HG02642 (cell line): ENCODE data around the gene CDH3.

ENCODE experiments used
- ATAC-seq: cut with Tn5 transposase; IDR thresholded peaks from one replicate; pipeline ENCODE4 v1.9.1; 2021; ENCODE audit warnings: mild to moderate bottlenecking; ENCODE audit not compliant: unreplicated experiment, poor library complexity

Gene CDH3

DNA sequence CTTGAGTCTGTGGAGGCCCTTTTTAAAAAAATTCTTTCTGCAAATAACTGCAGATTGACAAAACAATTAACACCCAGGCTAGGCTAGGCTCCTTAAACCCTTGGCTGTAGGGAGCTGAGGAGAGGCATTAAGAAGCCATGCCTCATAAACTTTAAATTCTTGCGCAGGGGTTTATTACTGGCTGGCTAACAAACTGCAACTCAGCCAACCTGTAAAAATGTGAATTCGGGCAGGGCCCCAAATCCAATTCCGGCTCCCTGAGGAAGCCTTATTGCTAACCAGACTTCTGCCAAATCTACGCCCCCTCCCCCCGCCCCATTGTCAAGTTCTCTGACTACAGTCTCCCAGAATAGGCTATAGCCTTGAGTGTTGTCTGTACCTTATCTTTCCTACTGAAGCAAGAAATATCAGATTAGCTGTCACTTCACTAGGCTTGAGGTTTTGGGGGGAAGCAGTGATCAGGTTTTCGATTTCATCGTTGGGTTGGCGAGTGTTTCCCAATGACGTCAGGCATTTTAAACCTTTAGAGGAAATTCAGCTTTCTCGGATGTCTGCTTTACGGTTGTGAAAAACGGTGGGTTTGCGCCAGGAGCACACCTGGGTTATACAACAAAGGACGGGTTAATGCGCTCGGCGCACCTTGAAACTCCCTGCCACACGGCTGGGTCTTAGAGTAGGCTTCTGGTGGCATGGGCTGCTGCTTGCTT is 2.0 kb downstream of the CDH3 start:
- ATAC-seq, result no peak

DNA sequence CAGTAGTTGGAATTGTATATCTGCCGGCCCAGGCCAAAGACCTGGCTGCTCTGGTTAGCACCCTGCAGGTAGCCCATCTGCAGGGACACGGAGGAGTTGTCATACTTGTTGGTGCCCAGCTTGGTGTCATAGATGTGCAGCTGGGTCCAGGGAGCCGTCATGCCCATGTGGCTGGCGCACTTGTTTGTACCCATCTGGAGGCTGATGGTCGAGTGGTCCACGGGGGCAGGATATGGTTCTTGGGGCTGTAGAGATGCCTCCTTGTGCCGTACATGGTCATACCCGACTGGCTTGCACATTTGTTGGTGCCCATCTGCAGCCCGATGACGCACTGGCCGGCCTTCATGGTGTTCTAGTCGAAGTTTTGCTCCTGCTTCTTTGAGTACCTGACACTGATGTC is 6.0 kb downstream of the CDH3 start:
- ATAC-seq, result no peak

DNA sequence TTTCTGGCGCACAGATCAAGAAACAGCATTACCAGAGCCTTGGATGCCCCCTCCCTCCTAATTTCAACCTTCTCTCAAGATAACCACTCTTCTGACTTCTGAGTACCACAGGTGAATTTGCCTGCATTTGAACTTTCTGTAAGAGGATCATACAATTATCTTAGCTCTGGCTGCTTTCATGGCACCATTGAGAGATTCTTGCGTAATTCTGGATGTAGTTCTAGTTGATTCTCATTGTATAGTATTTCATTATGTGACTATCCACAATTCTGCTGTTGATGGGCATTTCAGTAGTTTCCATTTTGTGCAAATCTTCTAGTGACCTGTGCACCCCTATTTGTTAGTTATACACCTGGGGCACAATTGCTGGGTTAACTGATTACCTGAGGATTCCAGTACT is 7.5 kb downstream of the CDH3 start:
- no peak for ATAC-seq

GRCh38 chr16:68655806-68656205 is 10.7 kb downstream of the CDH3 start:
- no peak for ATAC-seq

GRCh38 chr16:68656751-68657150 is 11.6 kb downstream of the CDH3 start:
- ATAC-seq, result no peak

DNA sequence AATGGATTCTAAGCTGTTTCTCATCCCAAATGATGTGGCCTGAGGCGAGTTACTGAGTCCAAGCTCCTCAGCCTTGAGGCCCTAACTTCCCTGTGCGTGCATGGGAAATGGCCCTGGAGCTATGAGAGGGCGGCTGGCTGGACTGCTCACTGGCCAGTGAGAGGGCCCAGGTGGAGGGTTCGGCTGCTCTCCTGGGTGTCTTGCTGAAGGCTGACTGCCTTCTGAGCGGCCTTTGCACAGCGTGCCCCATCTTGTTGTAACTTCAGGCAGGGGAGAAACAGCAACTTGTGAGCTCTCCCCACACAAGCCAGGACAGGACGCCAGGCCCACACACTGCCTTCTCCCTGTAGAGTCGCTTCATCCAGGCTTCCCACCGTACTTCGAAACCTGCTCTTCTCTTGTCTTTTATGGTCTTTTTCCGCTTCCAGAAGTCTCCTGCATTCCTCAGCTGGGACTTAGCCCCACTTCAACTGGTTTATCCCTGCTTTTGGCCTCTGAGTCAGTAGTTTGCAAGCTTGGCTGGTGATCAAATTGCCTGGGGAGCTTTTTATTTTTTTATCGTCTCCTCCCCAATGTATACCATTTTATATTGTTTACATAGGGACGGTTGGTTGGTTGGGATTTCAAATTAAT is 13.3 kb downstream of the CDH3 start:
- no peak for ATAC-seq

DNA sequence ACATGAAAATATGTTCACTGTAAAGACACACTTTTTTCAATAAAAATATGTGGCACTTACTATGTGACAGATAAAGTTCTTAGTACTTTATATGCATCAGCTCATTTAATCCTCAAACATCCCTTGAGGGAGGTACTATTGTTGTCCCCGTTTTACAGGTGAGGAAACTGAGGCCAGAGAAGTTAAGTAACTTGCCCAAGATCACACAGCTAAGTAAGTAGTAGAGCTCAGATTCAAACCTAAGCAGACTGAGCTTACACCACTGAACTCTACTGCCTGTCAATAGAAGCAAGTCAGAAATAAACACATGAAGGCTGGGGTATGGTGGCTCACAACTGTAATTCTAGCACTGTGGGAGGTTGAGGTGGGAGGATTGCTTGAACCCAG is 13.9 kb downstream of the CDH3 start:
- no peak for ATAC-seq

DNA sequence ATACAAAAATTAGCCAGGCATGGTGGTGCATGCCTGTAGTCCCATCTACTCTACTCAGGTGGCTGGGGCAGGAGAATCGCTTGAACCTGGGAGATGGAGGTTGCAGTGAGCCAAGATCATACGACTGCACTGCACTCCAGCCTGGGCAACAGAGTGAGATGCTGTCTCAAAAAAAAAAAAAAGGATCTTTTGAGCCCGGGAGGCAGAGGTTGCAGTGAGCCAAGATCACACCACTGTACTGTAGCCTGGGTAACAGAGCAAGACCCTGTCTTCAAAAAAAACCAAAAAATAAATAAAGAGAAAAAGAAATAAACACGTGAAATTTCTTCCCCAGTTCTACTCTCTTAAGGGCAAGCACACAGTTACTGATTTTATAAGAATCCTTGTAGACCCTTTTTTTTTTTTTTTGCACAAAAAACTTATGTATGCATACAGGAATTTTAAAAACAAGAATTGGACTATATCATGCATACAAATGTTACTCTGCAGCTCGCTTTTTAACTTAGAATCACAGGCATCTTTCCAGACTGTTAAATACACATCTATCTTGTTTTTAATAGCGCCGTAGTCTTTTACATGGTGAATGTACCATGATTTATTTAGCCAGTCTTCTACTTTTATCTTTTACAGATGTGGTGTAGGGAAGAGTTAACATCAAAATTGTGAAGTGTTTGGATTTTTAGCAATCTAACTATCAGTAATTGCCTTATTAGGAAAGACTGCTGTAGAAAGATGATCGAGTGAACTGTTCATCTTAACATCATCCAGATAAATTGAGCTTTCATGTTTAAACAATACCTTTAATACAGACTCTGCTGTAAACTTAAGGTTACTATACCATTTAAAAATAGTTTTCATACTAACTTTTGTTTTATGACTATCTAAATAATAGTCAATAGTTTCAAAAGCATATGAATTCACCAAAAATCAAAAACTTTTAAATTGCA is 14.6 kb downstream of the CDH3 start:
- no peak for ATAC-seq

- no peak for ATAC-seq
These were observed 15.3 kb downstream of the CDH3 start for GRCh38 chr16:68660359-68660795.

DNA sequence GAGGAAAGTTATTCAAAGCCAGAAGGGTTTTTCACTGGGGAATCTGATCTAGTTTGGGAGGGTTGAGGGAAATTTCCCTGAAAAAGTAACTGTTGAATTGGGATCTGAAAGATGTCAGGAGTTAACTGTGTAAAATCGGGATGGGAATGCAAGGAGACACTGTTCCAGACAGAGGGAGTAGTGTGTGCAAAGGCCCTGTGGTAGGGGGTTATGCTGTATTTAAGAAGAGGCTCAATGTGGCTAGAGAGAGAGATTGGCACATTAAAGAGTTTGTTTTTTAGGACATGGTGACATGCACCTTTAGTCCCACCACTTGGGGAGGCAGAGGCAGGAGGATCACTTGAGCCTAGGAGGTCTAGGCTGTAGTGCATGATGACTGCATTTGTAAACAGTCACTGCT is 16.9 kb downstream of the CDH3 start:
- no peak for ATAC-seq

DNA sequence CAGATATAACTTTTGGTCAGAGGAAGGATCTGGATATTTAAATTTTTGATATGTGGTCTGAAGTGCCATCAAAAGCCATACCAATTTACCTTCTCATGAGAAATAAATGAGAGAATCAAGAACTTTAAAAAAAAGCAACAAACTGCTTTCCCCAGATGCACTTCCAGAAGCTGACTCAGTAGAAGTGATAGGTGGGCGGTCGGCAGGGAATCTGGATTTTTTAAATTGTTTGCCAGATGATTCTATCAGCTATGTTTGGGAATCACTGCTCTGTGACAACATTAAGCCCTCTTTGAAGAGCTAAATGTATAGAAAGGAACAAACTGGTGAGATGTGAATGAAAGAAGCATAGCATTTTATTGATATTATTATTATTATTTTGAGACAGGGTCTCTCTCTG is 19.2 kb downstream of the CDH3 start:
- ATAC-seq, result no peak

DNA sequence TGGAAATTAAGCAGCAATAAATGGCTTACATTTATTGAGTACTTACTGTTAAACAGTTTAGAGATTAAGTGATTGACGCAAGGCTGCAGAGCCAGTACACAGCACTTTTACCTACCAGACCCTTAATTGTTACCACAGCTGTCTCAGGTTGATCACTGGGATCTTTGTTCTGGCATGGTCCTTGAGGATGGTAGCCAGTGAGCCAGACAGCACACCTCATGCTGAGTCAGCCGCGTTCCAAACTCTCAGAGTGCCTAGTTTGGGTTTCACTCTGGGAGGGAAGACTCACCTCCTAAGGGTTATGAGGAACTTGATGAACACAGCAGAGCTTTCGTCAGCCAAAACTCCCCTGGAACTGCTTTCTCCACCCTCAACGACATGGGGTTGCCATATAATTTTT is 20.4 kb downstream of the CDH3 start:
- ATAC-seq, result no peak

DNA sequence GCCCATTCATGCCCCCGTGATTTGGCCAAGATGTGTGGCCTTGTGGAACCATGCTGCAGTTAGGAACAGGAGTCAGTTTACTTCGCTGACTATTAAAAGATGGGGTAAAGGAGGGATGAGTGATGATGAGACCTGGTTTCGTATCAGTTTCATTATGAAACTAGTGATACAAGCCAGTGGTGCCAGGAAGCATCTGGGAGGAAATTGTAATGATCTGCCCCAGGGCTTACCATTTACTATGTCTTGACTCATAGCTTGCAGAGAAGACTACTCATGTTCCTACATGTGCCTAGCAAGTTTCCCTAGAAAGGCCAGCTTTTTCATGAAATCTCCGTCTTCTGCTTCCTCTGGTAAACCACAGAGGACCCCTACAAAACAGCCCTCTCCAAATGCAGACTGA is 23.2 kb downstream of the CDH3 start:
- no peak for ATAC-seq

- no peak for ATAC-seq
These were observed 31.2 kb downstream of the CDH3 start for GRCh38 chr16:68676113-68676860.

GRCh38 chr16:68681038-68681437 is 35.9 kb downstream of the CDH3 start:
- no peak for ATAC-seq

- ATAC-seq, result no peak
These were observed 40.8 kb downstream of the CDH3 start for GRCh38 chr16:68685685-68686478.

GRCh38 chr16:68686905-68687304 is 41.8 kb downstream of the CDH3 start:
- no peak for ATAC-seq

- ATAC-seq, result no peak
These were observed 44.8 kb downstream of the CDH3 start for GRCh38 chr16:68689921-68690320.

DNA sequence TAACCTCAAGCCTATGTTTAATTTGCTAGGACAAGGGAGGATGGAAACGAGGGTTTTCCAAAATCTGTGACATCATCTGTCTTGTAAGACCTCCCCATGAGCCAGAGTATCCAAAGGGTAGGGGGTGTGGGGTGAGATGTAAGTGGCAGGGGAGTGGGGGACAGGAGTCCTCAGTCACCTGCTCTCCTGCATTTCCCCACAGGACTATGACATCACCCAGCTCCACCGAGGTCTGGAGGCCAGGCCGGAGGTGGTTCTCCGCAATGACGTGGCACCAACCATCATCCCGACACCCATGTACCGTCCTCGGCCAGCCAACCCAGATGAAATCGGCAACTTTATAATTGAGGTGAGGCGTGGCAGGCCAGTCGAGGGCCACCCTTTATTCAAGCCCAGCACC is 50.5 kb downstream of the CDH3 start:
- no peak for ATAC-seq

GRCh38 chr16:68696514-68696913 is 51.4 kb downstream of the CDH3 start:
- no peak for ATAC-seq
